BLaER1 (cell line): ENCODE data around the gene EIF4G3.
"Not testable (repeated sequence)": the region's sequence is repeated elsewhere in the genome, so short reads cannot be mapped to it uniquely, and the experiment has no call there.

Experiments
- H3K27ac ChIP-seq: shearing (Covaris generic); formaldehyde crosslinking; 2 replicates; pipeline ENCODE4 v1.8.1; 2022
- H3K27me3 ChIP-seq: shearing (Covaris generic); formaldehyde crosslinking; 2 replicates; pipeline ENCODE4 v1.8.1; 2022
- H3K36me3 ChIP-seq: shearing (Covaris generic); formaldehyde crosslinking; 2 replicates; pipeline ENCODE4 v1.8.1; 2022
- H3K4me1 ChIP-seq: shearing (Covaris generic); formaldehyde crosslinking; 2 replicates; pipeline ENCODE4 v1.8.1; 2022
- H3K4me2 ChIP-seq: shearing (Covaris generic); formaldehyde crosslinking; 2 replicates; pipeline ENCODE4 v1.8.1; 2022
- H3K4me3 ChIP-seq: shearing (Covaris generic); formaldehyde crosslinking; 2 replicates; pipeline ENCODE4 v1.8.1; 2022
- H3K9ac ChIP-seq: shearing (Covaris generic); formaldehyde crosslinking; 2 replicates; pipeline ENCODE4 v1.8.1; 2022
- H3K9me3 ChIP-seq: shearing (Covaris generic); formaldehyde crosslinking; 2 replicates; pipeline ENCODE4 v1.8.1; 2022
- H4K20me1 ChIP-seq: shearing (Covaris generic); formaldehyde crosslinking; 2 replicates; pipeline ENCODE4 v1.8.1; 2022
- Cebpa-rat ChIP-seq: shearing (Covaris generic); IDR thresholded peaks from 2 replicates; pipeline ENCODE4 v1.8.1; 2022

The EIF4G3 gene

DNA sequence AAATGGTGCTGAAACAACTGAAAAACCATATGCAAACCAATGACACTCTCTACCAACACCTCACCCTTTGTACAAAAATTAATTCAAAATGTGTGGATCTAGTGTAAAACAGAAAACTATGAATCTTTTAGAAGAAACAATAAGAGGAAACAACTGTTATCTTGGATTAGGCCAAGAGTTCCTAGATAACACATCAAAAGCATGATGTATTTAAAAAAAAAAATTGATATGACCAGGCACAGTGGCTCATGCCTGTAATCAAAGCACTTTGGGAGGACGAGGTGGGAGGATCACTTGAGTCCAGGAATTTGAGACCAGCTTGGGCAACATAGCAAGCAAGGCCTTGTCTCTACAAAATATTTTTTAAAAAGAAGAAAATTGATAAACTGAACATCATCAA is 79.0 kb downstream of the EIF4G3 start:
- no peak overlapping the region for H3K4me3 ChIP-seq
- no peak for TF ChIP-seq Cebpa-rat
- H3K4me2 ChIP-seq, result no peak overlapping the region
- H3K4me1 ChIP-seq, result peaks cover 7% of the 10 kb centered on the region
- no peak overlapping the region for H3K27ac ChIP-seq
- H3K36me3 ChIP-seq, result peaks cover 45% of the 10 kb centered on the region; the same call in 1 of the 2 replicates
- H3K27me3 ChIP-seq, result no peaks in the 10 kb centered on the region
- H3K9ac ChIP-seq, result no peak overlapping the region
- peaks cover 10% of the 10 kb centered on the region; the same call in 1 of the 2 replicates for H3K9me3 ChIP-seq
- H4K20me1 ChIP-seq, result 0 out of 2 replicates have a peak, but pooled peaks cover 14% of the 10 kb centered on the region

DNA sequence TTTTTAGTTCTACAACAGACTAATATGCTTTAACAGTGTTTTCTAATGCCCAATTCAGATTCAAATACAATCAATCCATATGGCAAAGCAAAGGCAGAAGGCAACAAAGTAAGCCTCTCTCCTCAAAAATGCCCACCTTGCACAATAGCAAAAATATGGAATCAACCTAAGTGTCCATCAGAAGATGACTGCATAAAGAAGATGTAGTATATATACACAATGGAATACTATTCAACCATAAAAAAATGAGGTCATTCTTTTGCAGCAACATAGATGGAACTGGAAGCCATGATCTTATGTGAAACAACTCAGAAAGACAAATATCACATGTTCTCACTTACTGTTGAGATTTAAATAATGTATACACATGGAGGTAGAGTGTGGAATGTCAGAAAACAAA is 80.7 kb downstream of the EIF4G3 start:
- peaks cover 10% of the 10 kb centered on the region; the same call in 1 of the 2 replicates for H3K9me3 ChIP-seq
- peaks cover 7% of the 10 kb centered on the region for H3K4me1 ChIP-seq

DNA sequence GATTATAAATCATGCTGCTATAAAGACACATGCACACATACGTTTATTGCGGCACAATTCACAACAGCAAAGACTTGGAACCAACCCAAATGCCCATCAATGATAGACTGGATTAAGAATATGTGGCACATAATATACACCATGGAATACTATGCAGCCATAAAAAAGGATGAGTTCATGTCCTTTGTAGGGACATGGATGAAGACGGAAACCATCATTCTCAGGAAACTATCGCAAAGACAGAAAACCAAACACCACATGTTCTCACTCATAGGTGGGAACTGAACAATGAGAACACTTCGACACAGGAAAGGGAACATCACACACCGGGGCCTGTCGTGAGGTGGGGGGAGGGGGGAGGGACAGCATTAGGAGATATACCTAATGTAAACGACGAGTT is 82.4 kb downstream of the EIF4G3 start:
- not testable (repeated sequence) for H3K27me3 ChIP-seq

More for the DNA sequence above, 80.7 kb downstream of the EIF4G3 start:
- H3K27me3 ChIP-seq, result no peaks in the 10 kb centered on the region
- H3K4me2 ChIP-seq, result no peak overlapping the region
- H3K36me3 ChIP-seq, result peaks cover 42% of the 10 kb centered on the region; the same call in 1 of the 2 replicates
- TF ChIP-seq Cebpa-rat, result no peak
- H4K20me1 ChIP-seq, result peaks cover 20% of the 10 kb centered on the region
- H3K9ac ChIP-seq, result no peak overlapping the region
- H3K27ac ChIP-seq, result no peak overlapping the region
- H3K4me3 ChIP-seq, result no peak overlapping the region

DNA sequence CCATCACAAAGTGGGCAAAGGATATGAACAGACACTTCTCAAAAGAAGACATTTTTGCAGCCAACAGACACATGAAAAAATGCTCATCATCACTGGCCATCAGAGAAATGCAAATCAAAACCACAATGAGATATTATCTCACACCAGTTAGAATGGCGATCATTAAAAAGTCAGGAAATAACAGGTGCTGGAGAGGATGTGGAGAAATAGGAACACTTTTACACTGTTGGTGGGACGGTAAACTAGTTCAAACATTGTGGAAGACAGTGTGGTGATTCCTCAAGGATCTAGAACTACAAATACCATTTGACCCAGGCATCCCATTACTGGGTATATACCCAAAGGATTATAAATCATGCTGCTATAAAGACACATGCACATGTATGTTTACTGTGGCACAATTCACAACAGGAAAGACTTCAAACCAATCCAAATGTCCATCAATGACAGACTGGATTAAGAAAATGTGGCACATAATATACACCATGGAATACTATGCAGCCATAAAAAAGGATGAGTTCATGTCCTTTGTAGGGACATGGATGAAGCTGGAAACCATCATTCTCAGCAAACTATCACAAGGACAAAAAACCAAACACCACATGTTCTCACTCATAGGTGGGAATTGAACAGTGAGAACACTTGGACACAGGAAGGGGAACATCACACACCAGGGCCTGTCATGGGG is 83.3 kb downstream of the EIF4G3 start:
- H4K20me1 ChIP-seq, result peaks cover 37% of the 10 kb centered on the region
- H3K27me3 ChIP-seq, H3K27ac ChIP-seq, H3K4me1 ChIP-seq, H3K4me3 ChIP-seq, H3K9ac ChIP-seq, H3K4me2 ChIP-seq, H3K9me3 ChIP-seq: not testable (repeated sequence)
- peaks cover 34% of the 10 kb centered on the region; the same call in 1 of the 2 replicates for H3K36me3 ChIP-seq

More for the DNA sequence above, 82.4 kb downstream of the EIF4G3 start:
- Histone ChIP-seq H4K20me1 (peaks cover 37% of the 10 kb centered on the region), H3K36me3 (peaks cover 35% of the 10 kb centered on the region; the same call in 1 of the 2 replicates)
- H3K9me3 ChIP-seq, H3K27ac ChIP-seq, H3K4me3 ChIP-seq, H3K4me1 ChIP-seq, H3K4me2 ChIP-seq, H3K9ac ChIP-seq: not testable (repeated sequence)

DNA sequence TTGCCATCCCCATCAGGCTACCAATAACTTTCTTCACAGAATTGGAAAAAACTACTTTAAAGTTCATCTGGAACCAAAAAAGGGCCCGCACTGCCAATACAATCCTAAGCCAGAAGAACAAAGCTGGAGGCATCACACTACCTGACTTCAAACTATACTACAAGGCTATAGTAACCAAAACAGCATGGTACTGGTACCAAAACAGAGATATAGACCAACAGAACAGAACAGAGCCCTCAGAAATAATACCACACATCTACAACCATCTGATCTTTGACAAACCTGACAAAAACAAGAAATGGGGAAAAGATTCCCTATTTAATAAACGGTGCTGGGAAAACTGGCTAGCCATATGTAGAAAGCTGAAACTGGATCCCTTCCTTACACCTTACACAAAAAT is 84.2 kb downstream of the EIF4G3 start:
- H3K4me2 ChIP-seq, H3K9me3 ChIP-seq, H3K27ac ChIP-seq, H3K4me1 ChIP-seq, H3K27me3 ChIP-seq, H3K9ac ChIP-seq, H3K4me3 ChIP-seq: not testable (repeated sequence)
- Histone ChIP-seq H4K20me1 (peaks cover 37% of the 10 kb centered on the region), H3K36me3 (peaks cover 35% of the 10 kb centered on the region)

DNA sequence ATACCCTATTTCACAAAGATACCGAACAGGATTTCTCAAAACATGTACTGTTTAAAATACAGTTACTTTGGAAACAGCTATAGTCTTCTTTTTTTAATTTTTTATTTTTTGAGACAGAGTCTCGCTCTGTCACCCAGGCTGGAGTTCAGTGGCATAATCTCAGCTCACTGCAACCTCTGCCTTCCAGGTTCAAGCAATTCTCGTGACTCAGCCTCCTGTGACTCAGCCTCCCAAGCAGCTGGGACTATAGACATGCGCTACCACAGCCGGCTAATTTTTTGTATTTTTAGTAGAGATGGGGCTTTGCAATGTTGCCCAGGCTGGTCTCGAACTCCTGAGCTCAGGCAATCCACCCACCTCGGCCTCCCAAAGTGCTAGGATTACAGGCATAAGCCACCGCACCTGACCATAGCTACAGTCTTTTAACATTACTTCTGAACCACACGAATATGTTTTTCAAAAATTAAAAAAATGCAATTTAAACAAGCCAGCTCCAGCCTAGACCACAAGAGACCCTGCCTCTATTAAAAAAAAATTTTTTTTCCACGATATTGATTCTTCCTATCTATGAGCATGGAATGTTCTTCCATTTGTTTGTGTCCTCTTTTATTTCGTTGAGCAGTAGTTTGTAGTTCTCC is 85.5 kb downstream of the EIF4G3 start:
- Histone ChIP-seq H4K20me1 (peaks cover 33% of the 10 kb centered on the region), H3K36me3 (peaks cover 43% of the 10 kb centered on the region)
- not testable (repeated sequence) for H3K27ac ChIP-seq, H3K9ac ChIP-seq, H3K4me2 ChIP-seq, H3K4me1 ChIP-seq, H3K27me3 ChIP-seq, H3K9me3 ChIP-seq, H3K4me3 ChIP-seq

DNA sequence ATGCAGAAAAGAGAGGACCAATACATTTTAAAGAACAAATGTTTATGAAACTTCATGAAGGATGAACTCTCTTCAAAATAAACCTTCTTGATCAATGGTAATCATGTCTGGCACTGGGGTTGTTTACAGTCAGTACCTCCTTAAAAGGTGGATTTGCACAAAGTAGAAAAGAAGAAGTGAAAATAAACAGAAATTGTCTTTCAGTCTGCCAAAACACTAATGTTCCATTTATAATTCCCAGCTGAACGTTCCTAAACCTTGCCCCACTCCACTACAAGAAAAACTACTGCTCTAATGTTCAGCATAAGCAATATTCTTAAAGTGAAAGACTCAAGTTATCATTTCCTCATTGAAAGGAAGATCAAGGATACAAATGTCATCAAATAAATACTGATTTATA is 86.2 kb downstream of the EIF4G3 start:
- peaks cover 48% of the 10 kb centered on the region for H3K36me3 ChIP-seq
- no peak overlapping the region for H3K4me3 ChIP-seq
- no peak overlapping the region for H3K9ac ChIP-seq
- H3K27me3 ChIP-seq, result no peaks in the 10 kb centered on the region
- peaks cover 27% of the 10 kb centered on the region for H4K20me1 ChIP-seq
- TF ChIP-seq Cebpa-rat, result no peak
- H3K4me2 ChIP-seq, result no peak overlapping the region
- H3K4me1 ChIP-seq, result no peaks in the 10 kb centered on the region; the same call in 1 of the 2 replicates
- peaks cover 6% of the 10 kb centered on the region; the same call in 1 of the 2 replicates for H3K9me3 ChIP-seq
- H3K27ac ChIP-seq, result no peak overlapping the region

DNA sequence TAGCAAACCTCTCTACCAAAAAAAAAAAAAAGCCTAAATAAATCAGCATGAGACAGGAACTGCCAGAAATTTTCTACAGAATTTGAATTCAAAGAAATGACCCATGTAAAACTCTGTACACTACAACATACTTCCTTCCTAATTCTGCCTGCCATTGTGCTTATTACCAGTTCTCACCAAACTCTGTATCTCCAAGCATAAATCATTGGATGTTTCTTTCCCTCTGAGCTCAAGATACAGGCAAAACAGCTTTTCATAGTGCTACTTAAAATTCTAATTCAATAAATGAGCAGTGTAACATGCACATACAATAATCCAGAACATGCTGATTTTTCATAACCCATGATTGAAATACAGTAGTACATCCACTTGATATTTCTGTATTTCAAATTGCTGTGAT is 87.0 kb downstream of the EIF4G3 start:
- no peak for TF ChIP-seq Cebpa-rat
- H3K27me3 ChIP-seq, result no peaks in the 10 kb centered on the region
- no peak overlapping the region for H3K27ac ChIP-seq
- no peak overlapping the region for H3K4me2 ChIP-seq
- no peaks in the 10 kb centered on the region; the same call in 1 of the 2 replicates for H3K4me1 ChIP-seq
- no peak overlapping the region for H3K4me3 ChIP-seq
- H4K20me1 ChIP-seq, result peaks cover 32% of the 10 kb centered on the region
- peaks cover 3% of the 10 kb centered on the region; the same call in 1 of the 2 replicates for H3K9me3 ChIP-seq
- H3K9ac ChIP-seq, result no peak overlapping the region
- peaks cover 45% of the 10 kb centered on the region for H3K36me3 ChIP-seq

DNA sequence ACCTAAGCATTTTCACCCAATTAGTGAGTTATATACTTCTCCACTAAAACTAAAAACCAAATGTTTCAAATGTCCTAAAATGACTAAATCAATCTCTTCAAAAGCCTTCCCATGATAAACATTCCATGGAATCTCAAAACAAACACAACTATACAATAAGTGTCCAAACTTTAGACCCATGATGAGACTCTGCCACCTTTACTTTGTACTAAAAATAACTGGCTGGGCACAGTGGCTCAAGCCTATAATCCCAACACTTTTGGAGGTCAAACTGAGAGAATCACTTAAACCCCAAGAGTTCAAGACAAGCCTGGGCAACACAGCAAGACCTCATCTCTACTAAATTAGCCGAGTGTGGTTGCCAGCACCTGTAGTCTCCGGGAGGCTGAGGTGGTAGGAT is 87.4 kb downstream of the EIF4G3 start:
- no peak overlapping the region for H3K9ac ChIP-seq

DNA sequence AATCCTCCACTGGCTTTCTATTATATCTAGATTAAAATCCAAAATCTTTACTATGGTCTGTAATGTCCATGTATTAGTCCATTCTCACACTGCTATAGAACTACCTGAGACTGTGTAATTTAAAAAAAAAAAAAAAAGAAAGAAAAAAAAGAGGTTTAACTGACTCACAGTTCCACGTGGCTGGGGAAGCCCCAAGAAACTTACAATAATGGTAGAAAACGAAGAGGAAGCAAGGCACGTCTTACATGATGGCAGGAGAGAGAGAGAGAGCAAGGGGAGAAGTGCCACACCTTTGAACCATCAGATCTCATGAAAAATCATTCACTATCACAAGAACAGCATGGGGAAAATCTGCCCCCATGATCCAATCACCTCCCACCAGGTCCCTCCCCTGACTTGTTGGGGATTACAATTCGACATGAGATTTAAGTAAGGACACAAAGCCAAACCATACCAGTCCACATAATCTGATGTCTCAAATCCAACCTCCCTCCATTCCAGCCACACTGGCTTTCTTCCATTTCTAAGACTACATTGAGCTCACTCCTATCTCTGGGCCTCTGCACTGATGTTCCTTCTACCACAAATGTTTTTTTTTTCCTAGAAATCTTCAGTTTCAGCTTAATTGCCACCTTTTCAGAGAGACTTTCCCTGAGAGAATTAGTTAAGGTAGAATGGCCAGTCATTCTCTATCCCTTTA is 92.4 kb downstream of the EIF4G3 start:
- Histone ChIP-seq H3K4me3 (no peak overlapping the region), H3K4me1 (no peaks in the 10 kb centered on the region), H4K20me1 (peaks cover 42% of the 10 kb centered on the region), H3K9me3 (no peaks in the 10 kb centered on the region), H3K4me2 (no peak overlapping the region), H3K36me3 (peaks cover 75% of the 10 kb centered on the region), H3K27me3 (no peaks in the 10 kb centered on the region), H3K27ac (no peak overlapping the region), H3K9ac (no peak overlapping the region)
- no peak for TF ChIP-seq Cebpa-rat

More for the DNA sequence above, 87.4 kb downstream of the EIF4G3 start:
- Histone ChIP-seq H3K4me3 (no peak overlapping the region), H3K27me3 (no peaks in the 10 kb centered on the region), H3K36me3 (peaks cover 48% of the 10 kb centered on the region), H3K4me2 (no peak overlapping the region), H3K27ac (no peak overlapping the region), H4K20me1 (peaks cover 36% of the 10 kb centered on the region), H3K9me3 (no peaks in the 10 kb centered on the region), H3K4me1 (no peaks in the 10 kb centered on the region; the same call in 1 of the 2 replicates)
- no peak for TF ChIP-seq Cebpa-rat
